HCT116 (cell line): ENCODE data around the gene KHDC4. TPM values are rescaled to one million over a fixed set of nuclear protein-coding genes. Genes with fewer than 3 reads are reported as not detected.

ENCODE experiments used
- ATAC-seq: fragments of 200-7000 bp; cut with Tn5 transposase; 2 replicates; pipeline ENCODE4 v1.9.1; 2020; ENCODE audit warnings: mild to moderate bottlenecking, moderate library complexity
- BruUV-seq: library from RNA; stranded (reverse); fragments of 400-500 nt; replicated peaks from 2 replicates; lab custom pipeline; 2021; lab: Mats Ljungman, UMichigan
- CTCF ChIA-PET: fragments of 300-600 bp; sonication (Branson Sonifier 250); formaldehyde crosslinking; loops from one replicate; lab custom pipeline; 2021; ENCODE audit warnings: antibody characterized with exemption; lab: Charles Lee
- POLR2A ChIA-PET: fragments of 300-600, 350-600 bp; sonication (Branson Sonifier 250); formaldehyde crosslinking; loops from one replicate; lab custom pipeline; 2021; ENCODE audit warnings: antibody characterized with exemption; lab: Charles Lee
- RAD21 ChIA-PET, 2 experiments: fragments of 300-600 bp; sonication (Branson Sonifier 250); formaldehyde crosslinking; loops; one replicate each; lab custom pipeline; 2023; ENCODE audit warnings: low total read pairs in 2 of 2; ENCODE audit not compliant: uncharacterized antibody in 2 of 2, unreplicated experiment in 2 of 2, low non-redundant PET in 1 of 2; lab: Charles Lee
- DNase-seq: peaks from one replicate; pipeline ENCODE4 v3.0.0-alpha.2; 2010; ENCODE audit warnings: low read depth, low spot score
- H2AFZ ChIP-seq: fragments of 200-600 bp; shearing (Covaris generic), sonication (generic); 2 replicates; pipeline ENCODE4 v1.6.1; 2017; ENCODE audit warnings: low read depth, mixed run types, mixed read lengths, antibody characterized with exemption, low read length; ENCODE audit not compliant: poor library complexity, severe bottlenecking
- H3K27ac ChIP-seq: 2 replicates; pipeline ENCODE4 v1.5.1; 2012; ENCODE audit warnings: low read depth, low read length
- H3K27me3 ChIP-seq: fragments of 200-600 bp; sonication (generic); 2 replicates; pipeline ENCODE4 v1.6.1; 2016; ENCODE audit warnings: mixed run types, low read length, mixed read lengths; ENCODE audit not compliant: insufficient read depth
- H3K36me3 ChIP-seq, 2 experiments: fragments of 200-500 bp in 1 of 2; fragments of 200-600 bp in 1 of 2; sonication (Bioruptor generic) in 1 of 2; sonication (generic) in 1 of 2; 2 replicates each; pipeline versions ENCODE4 v1.5.1 to v1.6.1; 2014 to 2016; ENCODE audit warnings: low read length in 2 of 2, inconsistent platforms in 1 of 2, mixed read lengths in 1 of 2, mixed run types in 1 of 2; ENCODE audit not compliant: insufficient read depth in 2 of 2, control insufficient read depth in 1 of 2
- H3K4me1 ChIP-seq, 2 experiments: fragments of 200-600 bp in 1 of 2; sonication (generic) in 1 of 2; 2 replicates each; pipeline versions ENCODE4 v1.5.1 to v1.6.1; 2012 to 2017; ENCODE audit warnings: low read length in 2 of 2, inconsistent platforms in 1 of 2, mild to moderate bottlenecking in 1 of 2, mixed read lengths in 1 of 2, mixed run types in 1 of 2, moderate library complexity in 1 of 2; ENCODE audit not compliant: insufficient read depth in 2 of 2, control insufficient read depth in 1 of 2
- H3K4me2 ChIP-seq: fragments of 200-600 bp; sonication (generic); 2 replicates; pipeline ENCODE4 v1.6.1; 2017; ENCODE audit warnings: mixed run types, low read length, mixed read lengths
- H3K4me3 ChIP-seq, 2 experiments: fragments of 200-600 bp in 1 of 2; sonication (generic) in 1 of 2; replicated peaks in 1 of 2; 2 replicates each; pipeline ENCODE4 v1.5.1; 2011 to 2016; ENCODE audit warnings: low read length in 2 of 2, control low read depth in 1 of 2, low read depth in 1 of 2, mild to moderate bottlenecking in 1 of 2, mixed read lengths in 1 of 2, mixed run types in 1 of 2
- H3K79me2 ChIP-seq: fragments of 200-600 bp; sonication (generic); 2 replicates; pipeline ENCODE4 v1.6.1; 2017; ENCODE audit warnings: mild to moderate bottlenecking, mixed run types, low read length, moderate library complexity, mixed read lengths; ENCODE audit not compliant: insufficient read depth
- H3K9ac ChIP-seq: fragments of 200-600 bp; sonication (generic); 2 replicates; pipeline ENCODE4 v1.6.1; 2016; ENCODE audit warnings: low read length, mixed read lengths
- H3K9me2 ChIP-seq: fragments of 200-600 bp; sonication (generic), shearing (Covaris generic); 2 replicates; pipeline ENCODE4 v1.6.1; 2017; ENCODE audit warnings: mixed run types, mild to moderate bottlenecking, moderate library complexity; ENCODE audit not compliant: insufficient read depth
- H3K9me3 ChIP-seq, 2 experiments: fragments of 200-500 bp in 1 of 2; fragments of 200-600 bp in 1 of 2; sonication (Bioruptor generic) in 1 of 2; sonication (generic) in 1 of 2; 2 replicates each; pipeline ENCODE4 v1.6.1; 2014 to 2017; ENCODE audit warnings: low read length in 2 of 2, mixed read lengths in 2 of 2, inconsistent platforms in 1 of 2, low read depth in 1 of 2, mild to moderate bottlenecking in 1 of 2, mixed run types in 1 of 2, moderate library complexity in 1 of 2; ENCODE audit not compliant: control insufficient read depth in 1 of 2, insufficient read depth in 1 of 2
- H4K20me1 ChIP-seq: fragments of 200-600 bp; sonication (generic), shearing (Covaris generic); 2 replicates; pipeline ENCODE4 v1.6.1; 2017; ENCODE audit warnings: mixed run types, mild to moderate bottlenecking, moderate library complexity; ENCODE audit not compliant: insufficient read depth
- CEBPB ChIP-seq: IDR thresholded peaks from 2 replicates; pipeline ENCODE4 v1.6.1; 2012; ENCODE audit warnings: low read depth
- EGR1 ChIP-seq: IDR thresholded peaks from 2 replicates; pipeline ENCODE4 v1.6.1; 2012; ENCODE audit warnings: low read depth
- ELF1 ChIP-seq: IDR thresholded peaks from 2 replicates; pipeline ENCODE4 v1.6.1; 2012; ENCODE audit warnings: low read depth, borderline replicate concordance
- EZH2phosphoT487 ChIP-seq: fragments of 200-600 bp; IDR thresholded peaks from 2 replicates; pipeline ENCODE4 v1.6.1; 2018; ENCODE audit warnings: antibody characterized with exemption, borderline replicate concordance
- JUND ChIP-seq: IDR thresholded peaks from 2 replicates; pipeline ENCODE4 v1.6.1; 2012
- POLR2A ChIP-seq: IDR thresholded peaks from 2 replicates; pipeline ENCODE4 v1.7.0; 2011; ENCODE audit warnings: borderline replicate concordance; ENCODE audit not compliant: insufficient read depth, insufficient read length; ENCODE audit errors: extremely low read depth
- POLR2AphosphoS5 ChIP-seq: IDR thresholded peaks from 2 replicates; pipeline ENCODE4 v1.6.1; 2011; ENCODE audit warnings: mild to moderate bottlenecking, low read depth, low read length, moderate library complexity
- RAD21 ChIP-seq: IDR thresholded peaks from 2 replicates; pipeline ENCODE4 v1.6.1; 2012; ENCODE audit warnings: low read depth, mild to moderate bottlenecking
- SIN3A ChIP-seq: IDR thresholded peaks from 2 replicates; pipeline ENCODE4 v1.6.1; 2012; ENCODE audit warnings: low read depth
- SP1 ChIP-seq: IDR thresholded peaks from 2 replicates; pipeline ENCODE4 v1.6.1; 2012; ENCODE audit warnings: low read depth
- SRF ChIP-seq: IDR thresholded peaks from 2 replicates; pipeline ENCODE4 v1.6.1; 2012; ENCODE audit warnings: low read depth
- TCF7L2 ChIP-seq: IDR thresholded peaks from 2 replicates; pipeline ENCODE4 v1.7.0; 2011; ENCODE audit warnings: borderline replicate concordance, inconsistent platforms; ENCODE audit not compliant: insufficient read depth, insufficient read length; ENCODE audit errors: extremely low read depth
- ZFX ChIP-seq: fragments of 450-650 bp; IDR thresholded peaks from 2 replicates; pipeline ENCODE4 v1.6.1; 2017
- intact Hi-C: fragments of 100-400 bp; cut with micrococcal nuclease; formaldehyde crosslinking; loops from 2 replicates; pipeline ENCODE4 v1.10.0; 2022
- total RNA-seq: library from RNA; stranded (reverse); gene quantifications from one replicate; pipeline ENCODE4 v1.2.1, GENCODE V29; 2021; ENCODE audit not compliant: unreplicated experiment
- TF ChIP-seq, protein P1 (sequence below): IDR thresholded peaks from 2 replicates; pipeline ENCODE4 v1.6.1; 2012
- TF ChIP-seq, protein P2 (sequence below): IDR thresholded peaks from 2 replicates; pipeline ENCODE4 v1.6.1; 2011; ENCODE audit warnings: mild to moderate bottlenecking, low read length, moderate library complexity; ENCODE audit not compliant: insufficient replicate concordance; ENCODE audit errors: extremely low read depth

Gene KHDC4
- total RNA-seq, 1 experiment from 2014 or later, result 60.7 TPM

DNA sequence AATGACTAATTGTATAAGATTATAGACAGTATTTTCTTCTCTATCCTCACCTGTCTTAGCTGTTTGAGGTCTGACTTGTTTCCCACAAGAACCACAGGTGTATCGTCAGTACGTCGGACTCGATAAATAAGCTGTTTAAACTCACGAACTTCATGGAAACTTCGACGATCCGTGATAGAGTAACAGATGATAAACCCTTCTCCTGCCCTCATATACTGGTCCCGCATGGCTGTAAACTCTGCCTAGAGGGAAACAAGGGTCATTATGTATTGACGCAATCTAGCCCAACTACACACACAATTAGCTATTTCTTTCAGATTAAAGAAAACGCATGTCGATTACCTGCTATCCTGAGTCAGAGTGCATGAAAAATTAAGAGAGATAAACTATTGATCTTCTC is 30.0 kb downstream of the KHDC4 start:
- no peaks in the 10 kb centered on the region for H3K27me3 ChIP-seq
- no peaks in the 10 kb centered on the region for H3K9me2 ChIP-seq
- no peak for ATAC-seq
- H3K9me3 ChIP-seq, result no peaks in the 10 kb centered on the region
- TF ChIP-seq ZFX, result no peak
- no peak for TF ChIP-seq POLR2A
- no peak for TF ChIP-seq JUND
- TF ChIP-seq SRF, result no peak
- TF ChIP-seq, protein P1, sequence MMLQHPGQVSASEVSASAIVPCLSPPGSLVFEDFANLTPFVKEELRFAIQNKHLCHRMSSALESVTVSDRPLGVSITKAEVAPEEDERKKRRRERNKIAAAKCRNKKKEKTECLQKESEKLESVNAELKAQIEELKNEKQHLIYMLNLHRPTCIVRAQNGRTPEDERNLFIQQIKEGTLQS, result no peak
- TF ChIP-seq SIN3A, result no peak
- TF ChIP-seq EZH2phosphoT487, result no peak
- no peak for TF ChIP-seq TCF7L2
- TF ChIP-seq EGR1, result no peak
- TF ChIP-seq ELF1, result no peak
- no peak for TF ChIP-seq SP1
- no peak for TF ChIP-seq CEBPB
- TF ChIP-seq RAD21, result no peak
- no peak for TF ChIP-seq POLR2AphosphoS5
- TF ChIP-seq, protein P2, sequence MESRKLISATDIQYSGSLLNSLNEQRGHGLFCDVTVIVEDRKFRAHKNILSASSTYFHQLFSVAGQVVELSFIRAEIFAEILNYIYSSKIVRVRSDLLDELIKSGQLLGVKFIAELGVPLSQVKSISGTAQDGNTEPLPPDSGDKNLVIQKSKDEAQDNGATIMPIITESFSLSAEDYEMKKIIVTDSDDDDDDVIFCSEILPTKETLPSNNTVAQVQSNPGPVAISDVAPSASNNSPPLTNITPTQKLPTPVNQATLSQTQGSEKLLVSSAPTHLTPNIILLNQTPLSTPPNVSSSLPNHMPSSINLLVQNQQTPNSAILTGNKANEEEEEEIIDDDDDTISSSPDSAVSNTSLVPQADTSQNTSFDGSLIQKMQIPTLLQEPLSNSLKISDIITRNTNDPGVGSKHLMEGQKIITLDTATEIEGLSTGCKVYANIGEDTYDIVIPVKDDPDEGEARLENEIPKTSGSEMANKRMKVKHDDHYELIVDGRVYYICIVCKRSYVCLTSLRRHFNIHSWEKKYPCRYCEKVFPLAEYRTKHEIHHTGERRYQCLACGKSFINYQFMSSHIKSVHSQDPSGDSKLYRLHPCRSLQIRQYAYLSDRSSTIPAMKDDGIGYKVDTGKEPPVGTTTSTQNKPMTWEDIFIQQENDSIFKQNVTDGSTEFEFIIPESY, result no peak
- H4K20me1 ChIP-seq, result no peaks in the 10 kb centered on the region
- no TSS peak for BruUV-seq
- H3K4me1 ChIP-seq, result no peaks in the 10 kb centered on the region
- no peak overlapping the region for H3K4me3 ChIP-seq
- peaks cover 18% of the 10 kb centered on the region; the same call in 1 of the 2 replicates for H3K79me2 ChIP-seq
- no peak overlapping the region for H3K9ac ChIP-seq
- H3K27ac ChIP-seq, result no peak overlapping the region
- POLR2A ChIA-PET, result no interaction called here
- no peak overlapping the region for H3K4me2 ChIP-seq
- CTCF ChIA-PET, result no interaction called here
- H3K36me3 ChIP-seq, result peaks cover 48 to 59% of the 10 kb centered on the region in 2 experiments
- intact Hi-C loops, result no loop called here
- RAD21 ChIA-PET, result no interaction called here
- H2AFZ ChIP-seq, result no peak overlapping the region
- DNase-seq, result no peak
